Uterus (tissue), 4 donors: ENCODE data around the gene DCBLD2. TPM values are rescaled to one million over a fixed set of nuclear protein-coding genes. Genes with fewer than 3 reads are reported as not detected.
A peak's percentile ranks its signal among the peaks of the same experiment; 100 is the strongest.

ENCODE experiments used
- DNase-seq, 2 donors: peaks; one replicate each; pipeline ENCODE4 v3.0.0-alpha.2; 2019 to 2020
- H3K27ac ChIP-seq, 2 donors: fragments of 200-600 bp; sonication (generic); 1 replicate in 1 of 2; 2 replicates in 1 of 2; pipeline ENCODE4 v1.5.1; 2016 to 2018
- H3K27me3 ChIP-seq, 2 donors: fragments of 200-600 bp; sonication (generic); one replicate each; pipeline ENCODE4 v1.5.1; 2018 to 2019; ENCODE audit warnings: control low read depth in 1 of 2
- H3K36me3 ChIP-seq, 2 donors: fragments of 200-600 bp; sonication (generic); one replicate each; pipeline ENCODE4 v1.5.1; 2019; ENCODE audit warnings: control low read depth in 1 of 2
- H3K4me1 ChIP-seq, 2 donors: fragments of 200-600 bp; sonication (generic); one replicate each; pipeline ENCODE4 v1.5.1; 2018 to 2019; ENCODE audit warnings: control low read depth in 1 of 2
- H3K4me3 ChIP-seq, 2 donors: fragments of 200-600 bp; sonication (generic); 1 replicate in 1 of 2; 2 replicates in 1 of 2; pipeline ENCODE4 v1.5.1; 2018 to 2019; ENCODE audit warnings: mild to moderate bottlenecking in 1 of 2
- H3K9me3 ChIP-seq, 2 donors: fragments of 200-600 bp; sonication (generic); one replicate each; pipeline ENCODE4 v1.5.1; 2019; ENCODE audit warnings: control low read depth in 1 of 2
- POLR2A ChIP-seq, 2 donors: fragments of 450-650 bp; IDR thresholded peaks; one replicate each; pipeline ENCODE4 v1.6.1; 2016; ENCODE audit warnings: antibody characterized with exemption in 2 of 2, mild to moderate bottlenecking in 1 of 2, moderate library complexity in 1 of 2
- intact Hi-C: fragments of 100-400 bp; cut with DNase I; formaldehyde crosslinking; loops from one replicate; pipeline ENCODE4 v1.15.1; 2023; ENCODE audit warnings: low total_unique reads
- total RNA-seq, 4 donors: library from RNA; depleted of rRNA in 3 of 4; stranded (reverse); fragments of >200 nt in 3 of 4; gene quantifications; one replicate each; pipeline versions ENCODE4 v1.1.0 to v1.2.4, GENCODE V29; 2014 to 2023
- TF ChIP-seq, protein P1 (sequence below), 4 experiments: fragments of 200-600 bp in 2 of 4; fragments of 450-650 bp in 2 of 4; sonication (generic) in 2 of 4; IDR thresholded peaks; one replicate each; pipeline ENCODE4 v1.5.1; 2016 to 2019; ENCODE audit warnings: antibody characterized with exemption in 4 of 4, mild to moderate bottlenecking in 2 of 4, moderate library complexity in 1 of 4
- donor health status: DM: yes; HTN: yes; CAD: no.

DCBLD2 gene
- total RNA-seq, 4 donors from 2014 or later: 27.4 to 60.1 (median 40.9) TPM

DNA sequence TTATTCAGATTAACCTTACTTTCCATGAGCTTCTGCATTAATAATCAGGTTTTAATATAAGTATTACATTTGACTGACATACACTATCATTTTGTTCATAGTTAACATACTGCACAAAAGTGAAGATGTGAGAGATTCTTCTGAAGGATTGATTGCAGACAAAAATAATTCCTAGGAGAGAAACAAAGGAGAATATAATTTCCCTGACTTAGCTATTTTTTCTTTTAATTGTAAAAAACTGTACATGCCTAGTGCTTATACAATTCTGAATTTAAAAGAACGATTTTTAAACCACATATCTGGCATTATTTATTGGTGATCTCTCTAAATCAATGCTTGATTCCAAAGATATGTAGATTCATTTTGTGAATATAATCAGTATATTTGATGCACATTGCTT lies 11.0 kb upstream of the DCBLD2 start:
- no peak for TF ChIP-seq POLR2A (IDR thresholded peaks at IDR 0.05)
- TF ChIP-seq, protein P1, sequence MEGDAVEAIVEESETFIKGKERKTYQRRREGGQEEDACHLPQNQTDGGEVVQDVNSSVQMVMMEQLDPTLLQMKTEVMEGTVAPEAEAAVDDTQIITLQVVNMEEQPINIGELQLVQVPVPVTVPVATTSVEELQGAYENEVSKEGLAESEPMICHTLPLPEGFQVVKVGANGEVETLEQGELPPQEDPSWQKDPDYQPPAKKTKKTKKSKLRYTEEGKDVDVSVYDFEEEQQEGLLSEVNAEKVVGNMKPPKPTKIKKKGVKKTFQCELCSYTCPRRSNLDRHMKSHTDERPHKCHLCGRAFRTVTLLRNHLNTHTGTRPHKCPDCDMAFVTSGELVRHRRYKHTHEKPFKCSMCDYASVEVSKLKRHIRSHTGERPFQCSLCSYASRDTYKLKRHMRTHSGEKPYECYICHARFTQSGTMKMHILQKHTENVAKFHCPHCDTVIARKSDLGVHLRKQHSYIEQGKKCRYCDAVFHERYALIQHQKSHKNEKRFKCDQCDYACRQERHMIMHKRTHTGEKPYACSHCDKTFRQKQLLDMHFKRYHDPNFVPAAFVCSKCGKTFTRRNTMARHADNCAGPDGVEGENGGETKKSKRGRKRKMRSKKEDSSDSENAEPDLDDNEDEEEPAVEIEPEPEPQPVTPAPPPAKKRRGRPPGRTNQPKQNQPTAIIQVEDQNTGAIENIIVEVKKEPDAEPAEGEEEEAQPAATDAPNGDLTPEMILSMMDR (IDR thresholded peaks at IDR 0.05): no peak
- no peak for DNase-seq
- no peaks in the 10 kb centered on the region for H3K4me1 ChIP-seq
- intact Hi-C loops: no loop called here
- no peaks in the 10 kb centered on the region for H3K27me3 ChIP-seq
- no peak overlapping the region for H3K27ac ChIP-seq
- no peaks in the 10 kb centered on the region for H3K36me3 ChIP-seq
- H3K4me3 ChIP-seq: no peak overlapping the region
- H3K9me3 ChIP-seq: no peaks in the 10 kb centered on the region

- Histone ChIP-seq H3K9me3 (no peaks in the 10 kb centered on the region), H3K27me3 (no peaks in the 10 kb centered on the region), H3K4me1 (no peaks in the 10 kb centered on the region), H3K4me3 (no peak overlapping the region), H3K36me3 (no peaks in the 10 kb centered on the region), H3K27ac (peak overlapping the region in 1 of 2 donors; percentile 13)
- TF ChIP-seq, protein P1 (IDR thresholded peaks at IDR 0.05): no peak
- no peak for TF ChIP-seq POLR2A (IDR thresholded peaks at IDR 0.05)
- intact Hi-C loops: no loop called here
- no peak for DNase-seq
Observed at GRCh38 chr3:98906230-98906629, 4.7 kb upstream of the DCBLD2 start.

DNA sequence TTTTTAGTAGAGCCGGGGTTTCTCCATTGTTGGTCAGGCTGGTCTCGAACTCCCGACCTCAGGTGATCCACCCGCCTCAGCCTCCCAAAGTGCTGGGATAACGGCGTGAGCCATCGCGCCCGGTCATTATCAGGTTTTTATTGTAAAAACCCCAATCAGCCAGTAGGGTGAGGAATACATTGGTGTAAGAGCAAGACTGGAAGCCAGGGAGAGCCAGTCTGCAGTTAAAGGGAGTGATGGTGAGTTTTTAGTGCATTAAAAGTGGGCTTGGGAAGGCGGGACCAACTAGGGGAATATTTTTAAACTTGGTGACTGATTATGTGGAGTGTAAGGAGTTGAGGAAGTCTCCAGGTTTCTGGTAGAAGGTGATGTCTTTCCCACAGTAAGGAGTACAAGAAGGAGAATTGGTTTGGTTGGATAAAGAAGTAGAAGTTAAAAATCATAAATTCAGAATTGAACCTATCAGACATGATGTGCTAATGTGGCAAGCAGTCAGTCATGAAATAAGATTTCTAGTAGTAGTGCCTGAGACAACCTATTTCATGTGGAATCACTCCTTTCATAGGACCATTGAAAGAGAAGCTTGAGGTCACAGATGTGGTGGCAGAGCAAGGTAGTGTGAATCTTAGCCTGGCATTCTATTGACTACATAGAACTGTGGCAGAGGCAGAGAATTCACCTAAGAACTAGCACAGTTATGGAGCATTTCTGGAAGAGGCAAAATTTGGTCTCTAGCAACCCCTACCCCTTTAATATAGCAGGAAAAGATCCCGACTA lies 2.4 kb upstream of the DCBLD2 start:
- intact Hi-C loops: no loop called here

DNA sequence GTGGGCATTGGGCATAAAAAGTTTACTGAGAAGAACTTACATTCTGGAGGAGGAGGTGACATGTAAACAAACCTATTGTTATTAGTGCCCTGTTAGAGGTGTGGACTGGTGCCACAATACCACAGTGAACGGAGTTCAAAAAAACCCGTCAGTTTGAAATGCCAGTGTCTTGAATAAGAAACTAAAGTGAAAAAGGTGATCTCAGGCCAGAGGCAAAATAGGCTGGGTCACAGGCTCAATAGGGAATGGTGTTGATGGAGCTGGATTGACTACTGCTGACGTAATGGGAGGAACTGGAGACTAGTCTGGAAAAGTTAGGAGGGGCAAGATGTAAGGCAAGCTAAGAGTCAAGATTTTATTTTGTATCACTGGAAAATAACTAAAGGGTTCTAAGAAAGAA lies 1.6 kb upstream of the DCBLD2 start:
- TF ChIP-seq, protein P1 (IDR thresholded peaks at IDR 0.05): no peak
- no peak for TF ChIP-seq POLR2A (IDR thresholded peaks at IDR 0.05)
- H3K36me3 ChIP-seq: no peaks in the 10 kb centered on the region
- H3K27ac ChIP-seq: no peak overlapping the region
- H3K27me3 ChIP-seq: no peaks in the 10 kb centered on the region
- H3K9me3 ChIP-seq: no peaks in the 10 kb centered on the region
- H3K4me3 ChIP-seq: no peak overlapping the region
- H3K4me1 ChIP-seq: no peaks in the 10 kb centered on the region
- intact Hi-C loops: no loop called here
- DNase-seq: no peak

More for the DNA sequence above, 2.4 kb upstream of the DCBLD2 start:
- Histone ChIP-seq H3K4me3 (no peak overlapping the region), H3K27ac (no peak overlapping the region), H3K36me3 (no peaks in the 10 kb centered on the region), H3K27me3 (no peaks in the 10 kb centered on the region), H3K9me3 (no peaks in the 10 kb centered on the region), H3K4me1 (no peaks in the 10 kb centered on the region)
- TF ChIP-seq, protein P1 (IDR thresholded peaks at IDR 0.05): no peak
- no peak for TF ChIP-seq POLR2A (IDR thresholded peaks at IDR 0.05)
- DNase-seq: no peak

GRCh38 chr3:98902351-98902740 lies 851 bp upstream of the DCBLD2 start:
- H3K27ac ChIP-seq: peak overlapping the region; percentile 86 to 90
- DNase-seq: no peak
- intact Hi-C loops: no loop called here
- TF ChIP-seq, protein P1 (IDR thresholded peaks at IDR 0.05): no peak
- no peak for TF ChIP-seq POLR2A (IDR thresholded peaks at IDR 0.05)
- H3K4me3 ChIP-seq: peak overlapping the region; percentile 85 to 93
- H3K4me1 ChIP-seq: no peaks in the 10 kb centered on the region
- no peaks in the 10 kb centered on the region for H3K9me3 ChIP-seq
- H3K27me3 ChIP-seq: no peaks in the 10 kb centered on the region
- H3K36me3 ChIP-seq: no peaks in the 10 kb centered on the region
